GM21447 (cell line): ENCODE results near the gene FAM114A2.

Source experiments
- ATAC-seq: cut with Tn5 transposase; IDR thresholded peaks from one replicate; pipeline ENCODE4 v1.9.1; 2021; ENCODE audit not compliant: unreplicated experiment

Gene FAM114A2

GRCh38 chr5:153987301-153987700 is 51.4 kb downstream of the FAM114A2 start:
- ATAC-seq = no peak

- ATAC-seq = no peak
These were observed 53.2 kb downstream of the FAM114A2 start for GRCh38 chr5:153985498-153985897.

DNA sequence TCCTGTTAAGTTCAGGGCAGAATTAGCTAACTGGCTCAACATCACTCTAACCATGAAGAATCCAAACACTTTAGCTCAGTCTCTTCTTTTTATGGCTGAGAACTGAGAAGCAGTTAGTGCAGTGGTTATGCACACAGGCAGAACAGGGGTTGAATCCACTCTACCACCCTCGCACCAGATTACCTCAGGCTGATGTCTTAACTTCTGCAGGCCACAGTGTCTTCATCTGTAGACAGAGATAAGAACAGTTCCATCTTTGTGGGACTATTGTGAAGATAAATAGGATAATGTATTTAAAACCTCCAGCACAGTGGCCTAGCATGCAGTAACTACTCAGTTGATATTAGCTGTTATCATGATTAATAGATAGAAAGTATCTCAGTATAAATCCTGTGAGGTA is 54.8 kb downstream of the FAM114A2 start:
- no peak for ATAC-seq

- no peak for ATAC-seq
These were observed 56.7 kb downstream of the FAM114A2 start for GRCh38 chr5:153981905-153982605.

GRCh38 chr5:153979028-153979783 is 59.5 kb downstream of the FAM114A2 start:
- ATAC-seq = no peak

DNA sequence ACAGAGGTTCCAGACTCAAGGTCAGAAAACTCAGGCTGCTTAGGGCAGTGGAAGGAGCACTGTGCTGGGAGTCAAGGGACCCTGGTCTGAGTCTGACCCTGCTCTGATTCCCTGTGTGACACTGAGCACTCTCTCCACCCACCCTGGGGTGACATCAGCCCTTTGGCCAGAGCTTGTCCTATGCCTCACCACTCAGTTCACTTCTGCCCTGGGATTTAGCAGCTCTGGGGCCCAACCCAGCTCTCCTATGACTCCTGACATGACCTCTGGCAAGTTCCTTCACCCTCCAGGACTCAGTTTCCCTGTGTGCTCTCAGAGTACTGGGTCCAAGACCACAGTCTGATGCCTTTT is 63.9 kb downstream of the FAM114A2 start:
- ATAC-seq = no peak

GRCh38 chr5:153974131-153974812 is 64.4 kb downstream of the FAM114A2 start:
- no peak for ATAC-seq

DNA sequence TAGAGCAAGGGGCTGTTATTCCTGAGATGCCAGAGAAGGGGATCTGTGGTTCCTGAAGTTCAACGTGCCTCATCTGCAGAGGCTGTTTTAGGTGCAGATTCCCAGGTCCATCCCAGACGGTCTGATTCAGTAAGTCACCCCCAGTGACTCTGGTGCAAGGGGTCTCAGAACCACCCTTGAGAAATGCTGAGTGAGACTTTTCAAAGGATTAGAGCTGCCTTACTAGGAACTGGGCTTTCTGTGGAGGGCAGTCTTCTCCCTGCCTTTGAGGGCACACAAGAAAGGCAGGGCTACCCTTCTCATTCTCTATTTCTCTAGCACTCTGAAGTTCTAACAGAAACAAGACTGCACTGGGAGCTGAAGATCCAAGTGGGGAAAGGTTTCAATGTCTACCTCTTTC is 66.5 kb downstream of the FAM114A2 start:
- ATAC-seq = no peak

- ATAC-seq = no peak
These were observed 68.2 kb downstream of the FAM114A2 start for GRCh38 chr5:153970496-153970895.

GRCh38 chr5:153969563-153969895 is 69.2 kb downstream of the FAM114A2 start:
- no peak for ATAC-seq

DNA sequence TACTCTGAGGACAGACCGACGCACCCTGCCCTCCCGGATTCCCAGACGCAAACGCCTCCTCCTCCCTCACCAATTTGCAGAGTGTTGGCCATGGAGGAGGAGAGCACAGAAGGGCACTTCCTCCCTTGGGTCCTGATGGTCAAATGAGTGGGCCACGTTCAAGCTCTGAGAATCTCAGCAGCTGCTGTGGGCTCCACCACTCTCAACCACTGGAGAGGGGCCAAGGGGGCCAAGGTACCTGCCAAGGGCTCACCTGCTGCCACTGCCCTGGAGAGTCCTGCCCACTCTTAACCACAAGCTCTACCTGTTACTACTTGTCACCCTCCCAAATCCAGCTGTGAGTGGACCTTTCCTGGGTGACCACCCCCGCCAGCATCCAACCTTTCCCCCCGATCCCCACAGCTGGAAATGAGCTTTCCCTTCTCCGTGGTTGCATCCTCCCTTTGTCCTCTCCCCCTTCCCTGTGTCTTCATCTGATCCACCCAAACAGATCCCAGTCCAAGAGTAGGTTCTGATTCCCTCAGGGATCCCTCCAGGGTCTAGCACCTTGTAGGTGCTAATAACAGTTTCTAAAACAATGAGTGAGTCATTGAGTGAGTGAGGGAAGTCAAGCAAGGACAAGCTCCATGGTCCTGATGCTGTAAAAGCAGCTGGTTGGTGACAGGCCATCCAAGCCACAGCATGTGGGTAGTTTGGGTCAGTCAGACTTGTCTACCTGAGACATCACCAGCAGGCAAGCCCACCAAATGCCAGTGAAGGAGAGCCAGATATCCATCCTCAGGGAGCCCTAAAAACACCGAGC is 69.7 kb downstream of the FAM114A2 start:
- ATAC-seq = no peak

GRCh38 chr5:153964880-153965645 is 73.6 kb downstream of the FAM114A2 start:
- ATAC-seq = peak; percentile 61

- no peak for ATAC-seq
These were observed 74.4 kb downstream of the FAM114A2 start for GRCh38 chr5:153964191-153964879.

- ATAC-seq = no peak
These were observed 78.2 kb downstream of the FAM114A2 start for GRCh38 chr5:153960269-153961215.

GRCh38 chr5:153959134-153959957 is 79.4 kb downstream of the FAM114A2 start:
- ATAC-seq = no peak

GRCh38 chr5:153957205-153957604 is 81.5 kb downstream of the FAM114A2 start:
- no peak for ATAC-seq

GRCh38 chr5:153953411-153953810 is 85.3 kb downstream of the FAM114A2 start:
- no peak for ATAC-seq

DNA sequence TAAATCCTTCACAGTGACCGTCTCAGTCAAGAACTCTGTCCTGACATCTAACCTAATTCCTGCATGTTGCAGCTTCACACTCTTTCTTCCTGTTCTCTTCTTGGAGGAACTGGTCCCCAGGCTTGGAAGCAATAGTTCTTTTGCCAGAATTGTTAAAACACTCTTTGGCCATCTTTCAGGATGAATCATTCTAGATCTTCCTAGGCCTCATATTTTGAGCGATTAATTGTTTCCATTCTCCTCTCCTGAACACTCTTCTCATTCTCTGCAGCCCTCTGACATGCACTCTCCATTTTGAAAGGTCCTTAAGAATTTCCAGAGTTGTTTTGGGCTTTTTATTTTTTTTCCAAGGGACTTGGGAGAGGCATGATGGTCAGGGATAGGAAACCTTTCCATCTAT is 85.8 kb downstream of the FAM114A2 start:
- no peak for ATAC-seq
